ENCODE data around the gene TOR3A. TPM values are rescaled to one million over a fixed set of nuclear protein-coding genes. Genes with fewer than 3 reads are reported as not detected.

Gene TOR3A
- total RNA-seq, 1 experiment from 2014 or later, result 27.0 TPM

DNA sequence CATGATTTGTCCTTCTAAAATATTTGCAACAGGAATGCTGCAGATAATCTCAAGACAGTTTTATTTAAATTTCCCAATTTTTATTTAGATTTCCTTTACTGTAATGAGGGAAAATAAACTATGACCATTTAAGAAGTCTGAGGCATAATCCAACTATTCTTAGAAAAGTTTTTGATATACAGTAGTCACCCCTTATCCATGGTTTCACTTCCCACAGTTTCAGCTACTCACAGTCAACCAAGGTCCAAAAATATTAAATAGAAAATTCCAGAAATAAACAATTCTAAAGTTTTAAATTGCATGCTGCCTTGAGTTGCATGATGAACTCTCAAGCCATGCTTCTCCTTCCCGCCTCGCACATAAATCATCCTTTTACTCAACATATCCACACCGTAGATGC, 33.3 kb downstream of the TOR3A start:
- DNase-seq (ENCODE audit: low read depth, low spot score), result no peak
- no peaks in the 10 kb centered on the region for H3K27me3 ChIP-seq (ENCODE audit: insufficient read depth, low read length)
- H3K4me3 ChIP-seq (replicated peaks in 1 of 2; ENCODE audit: low read depth in 1 of 2, low read length in 2 of 2), result no peak overlapping the region
- RAD21 ChIA-PET (ENCODE audit: low non-redundant PET in 1 of 2, low total read pairs in 2 of 2, uncharacterized antibody in 2 of 2, unreplicated experiment in 2 of 2), result interaction anchor here in 1 of 2 experiments (0.6 kb wide), 1 partner anchor 317 kb away, joined by 3 read pairs; no protein-coding TSS in a partner anchor
- POLR2A ChIA-PET, result no interaction called here
- no peak overlapping the region for H3K9ac ChIP-seq (ENCODE audit: low read length)
- no peaks in the 10 kb centered on the region for H3K9me3 ChIP-seq (ENCODE audit: control insufficient read depth in 1 of 2, insufficient read depth in 1 of 2, low read depth in 1 of 2, low read length in 2 of 2)
- no peak for TF ChIP-seq ZNF274 (IDR thresholded peaks at IDR 0.05; ENCODE audit: low read depth, low read length)
- TF ChIP-seq, protein P1, sequence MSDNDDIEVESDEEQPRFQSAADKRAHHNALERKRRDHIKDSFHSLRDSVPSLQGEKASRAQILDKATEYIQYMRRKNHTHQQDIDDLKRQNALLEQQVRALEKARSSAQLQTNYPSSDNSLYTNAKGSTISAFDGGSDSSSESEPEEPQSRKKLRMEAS (IDR thresholded peaks at IDR 0.05), result no peak
- TF ChIP-seq, protein P2, sequence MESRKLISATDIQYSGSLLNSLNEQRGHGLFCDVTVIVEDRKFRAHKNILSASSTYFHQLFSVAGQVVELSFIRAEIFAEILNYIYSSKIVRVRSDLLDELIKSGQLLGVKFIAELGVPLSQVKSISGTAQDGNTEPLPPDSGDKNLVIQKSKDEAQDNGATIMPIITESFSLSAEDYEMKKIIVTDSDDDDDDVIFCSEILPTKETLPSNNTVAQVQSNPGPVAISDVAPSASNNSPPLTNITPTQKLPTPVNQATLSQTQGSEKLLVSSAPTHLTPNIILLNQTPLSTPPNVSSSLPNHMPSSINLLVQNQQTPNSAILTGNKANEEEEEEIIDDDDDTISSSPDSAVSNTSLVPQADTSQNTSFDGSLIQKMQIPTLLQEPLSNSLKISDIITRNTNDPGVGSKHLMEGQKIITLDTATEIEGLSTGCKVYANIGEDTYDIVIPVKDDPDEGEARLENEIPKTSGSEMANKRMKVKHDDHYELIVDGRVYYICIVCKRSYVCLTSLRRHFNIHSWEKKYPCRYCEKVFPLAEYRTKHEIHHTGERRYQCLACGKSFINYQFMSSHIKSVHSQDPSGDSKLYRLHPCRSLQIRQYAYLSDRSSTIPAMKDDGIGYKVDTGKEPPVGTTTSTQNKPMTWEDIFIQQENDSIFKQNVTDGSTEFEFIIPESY (IDR thresholded peaks at IDR 0.05; ENCODE audit: extremely low read depth, insufficient replicate concordance, low read length), result no peak
- TF ChIP-seq ELF1 (IDR thresholded peaks at IDR 0.05; ENCODE audit: borderline replicate concordance, low read depth), result no peak
- no peak for TF ChIP-seq RAD21 (IDR thresholded peaks at IDR 0.05; ENCODE audit: low read depth)
- TF ChIP-seq, protein P3, sequence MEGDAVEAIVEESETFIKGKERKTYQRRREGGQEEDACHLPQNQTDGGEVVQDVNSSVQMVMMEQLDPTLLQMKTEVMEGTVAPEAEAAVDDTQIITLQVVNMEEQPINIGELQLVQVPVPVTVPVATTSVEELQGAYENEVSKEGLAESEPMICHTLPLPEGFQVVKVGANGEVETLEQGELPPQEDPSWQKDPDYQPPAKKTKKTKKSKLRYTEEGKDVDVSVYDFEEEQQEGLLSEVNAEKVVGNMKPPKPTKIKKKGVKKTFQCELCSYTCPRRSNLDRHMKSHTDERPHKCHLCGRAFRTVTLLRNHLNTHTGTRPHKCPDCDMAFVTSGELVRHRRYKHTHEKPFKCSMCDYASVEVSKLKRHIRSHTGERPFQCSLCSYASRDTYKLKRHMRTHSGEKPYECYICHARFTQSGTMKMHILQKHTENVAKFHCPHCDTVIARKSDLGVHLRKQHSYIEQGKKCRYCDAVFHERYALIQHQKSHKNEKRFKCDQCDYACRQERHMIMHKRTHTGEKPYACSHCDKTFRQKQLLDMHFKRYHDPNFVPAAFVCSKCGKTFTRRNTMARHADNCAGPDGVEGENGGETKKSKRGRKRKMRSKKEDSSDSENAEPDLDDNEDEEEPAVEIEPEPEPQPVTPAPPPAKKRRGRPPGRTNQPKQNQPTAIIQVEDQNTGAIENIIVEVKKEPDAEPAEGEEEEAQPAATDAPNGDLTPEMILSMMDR (IDR thresholded peaks at IDR 0.05 in 2 of 3, conservative IDR thresholded peaks at IDR 0.05 in 1 of 3; ENCODE audit: borderline replicate concordance in 1 of 3, insufficient read depth in 1 of 3, low read depth in 2 of 3, low read length in 2 of 3), result no peak
- no peak for TF ChIP-seq EZH2 (IDR thresholded peaks at IDR 0.05)
- TF ChIP-seq CBX3 (IDR thresholded peaks at IDR 0.05; ENCODE audit: low read depth), result no peak
- no peak for TF ChIP-seq SRF (IDR thresholded peaks at IDR 0.05; ENCODE audit: low read depth)
- TF ChIP-seq CEBPB (IDR thresholded peaks at IDR 0.05; ENCODE audit: low read depth), result no peak
- TF ChIP-seq TCF7L2 (IDR thresholded peaks at IDR 0.05; ENCODE audit: borderline replicate concordance, extremely low read depth, insufficient read depth, insufficient read length), result no peak
- TF ChIP-seq SP1 (IDR thresholded peaks at IDR 0.05; ENCODE audit: low read depth), result no peak
- TF ChIP-seq FOSL1 (IDR thresholded peaks at IDR 0.05; ENCODE audit: low read depth), result no peak
- CTCF ChIA-PET, result no interaction called here
- H3K4me1 ChIP-seq (ENCODE audit: control insufficient read depth in 1 of 2, insufficient read depth in 2 of 2, low read length in 2 of 2), result no peaks in the 10 kb centered on the region
- H3K4me2 ChIP-seq (ENCODE audit: low read length), result no peak overlapping the region
- H4K20me1 ChIP-seq (ENCODE audit: insufficient read depth), result no peaks in the 10 kb centered on the region
- H3K9me2 ChIP-seq (ENCODE audit: insufficient read depth), result no peaks in the 10 kb centered on the region
- ATAC-seq, result no peak
- intact Hi-C loops (cut with micrococcal nuclease), result no loop called here
- H2AFZ ChIP-seq (ENCODE audit: low read depth, low read length, poor library complexity, severe bottlenecking), result no peak overlapping the region
- BruUV-seq (replicated peaks), result no TSS peak
- H3K27ac ChIP-seq (ENCODE audit: low read depth, low read length), result no peak overlapping the region
- no peaks in the 10 kb centered on the region for H3K79me2 ChIP-seq (ENCODE audit: insufficient read depth, low read length)
- peaks cover 10 to 11% of the 10 kb centered on the region in 2 experiments for H3K36me3 ChIP-seq (ENCODE audit: control insufficient read depth in 1 of 2, insufficient read depth in 2 of 2, low read length in 2 of 2)

Data from HCT116 (cell line).